ENCODE results near the gene MGAT4B.

DNA sequence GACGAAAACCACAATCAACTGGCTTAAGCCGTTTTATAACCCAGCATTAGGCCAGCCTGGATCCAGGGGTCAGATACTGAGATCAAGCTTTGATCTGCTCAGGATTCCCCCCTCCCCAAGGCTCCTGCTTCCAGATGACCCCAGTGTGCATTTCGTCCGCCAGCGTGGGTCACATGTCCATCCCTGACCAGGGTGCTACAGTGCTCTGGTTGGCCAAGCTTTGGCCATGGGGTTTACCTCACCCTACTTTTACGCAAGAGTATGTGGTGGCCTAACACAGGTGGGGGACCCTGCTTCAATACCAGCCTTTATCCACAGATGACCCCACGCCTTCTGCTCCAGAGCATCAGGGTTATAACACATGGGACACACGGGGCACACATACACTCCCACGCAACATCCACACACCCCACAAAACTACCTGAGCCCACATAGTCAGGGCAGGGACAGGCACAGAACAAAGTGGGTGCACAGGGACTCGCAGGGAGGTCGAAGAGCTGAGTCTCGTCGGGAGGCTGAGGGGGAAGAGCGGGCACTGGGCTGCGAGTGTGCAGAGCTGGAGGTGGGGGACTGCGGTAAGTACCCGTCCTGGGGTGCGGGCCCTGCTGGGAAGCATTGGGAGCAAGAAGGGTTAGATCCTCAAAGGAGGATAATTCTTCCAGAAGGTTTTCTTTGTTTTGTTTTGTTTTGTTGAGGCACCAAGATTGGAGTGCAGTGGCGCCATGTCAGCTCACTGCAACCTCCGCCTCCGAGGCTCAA is 9.0 kb upstream of the MGAT4B start:
- TF ChIP-seq, protein P1, sequence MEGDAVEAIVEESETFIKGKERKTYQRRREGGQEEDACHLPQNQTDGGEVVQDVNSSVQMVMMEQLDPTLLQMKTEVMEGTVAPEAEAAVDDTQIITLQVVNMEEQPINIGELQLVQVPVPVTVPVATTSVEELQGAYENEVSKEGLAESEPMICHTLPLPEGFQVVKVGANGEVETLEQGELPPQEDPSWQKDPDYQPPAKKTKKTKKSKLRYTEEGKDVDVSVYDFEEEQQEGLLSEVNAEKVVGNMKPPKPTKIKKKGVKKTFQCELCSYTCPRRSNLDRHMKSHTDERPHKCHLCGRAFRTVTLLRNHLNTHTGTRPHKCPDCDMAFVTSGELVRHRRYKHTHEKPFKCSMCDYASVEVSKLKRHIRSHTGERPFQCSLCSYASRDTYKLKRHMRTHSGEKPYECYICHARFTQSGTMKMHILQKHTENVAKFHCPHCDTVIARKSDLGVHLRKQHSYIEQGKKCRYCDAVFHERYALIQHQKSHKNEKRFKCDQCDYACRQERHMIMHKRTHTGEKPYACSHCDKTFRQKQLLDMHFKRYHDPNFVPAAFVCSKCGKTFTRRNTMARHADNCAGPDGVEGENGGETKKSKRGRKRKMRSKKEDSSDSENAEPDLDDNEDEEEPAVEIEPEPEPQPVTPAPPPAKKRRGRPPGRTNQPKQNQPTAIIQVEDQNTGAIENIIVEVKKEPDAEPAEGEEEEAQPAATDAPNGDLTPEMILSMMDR (IDR thresholded peaks at IDR 0.05), result no peak
- no peak for TF ChIP-seq POLR2A (IDR thresholded peaks at IDR 0.05)
